ENCODE data around the gene TUSC2. TPM values are rescaled to one million over a fixed set of nuclear protein-coding genes. Genes with fewer than 3 reads are reported as not detected.

TUSC2 gene
- total RNA-seq, 1 experiment from 2014 or later, result 34.0 TPM

DNA sequence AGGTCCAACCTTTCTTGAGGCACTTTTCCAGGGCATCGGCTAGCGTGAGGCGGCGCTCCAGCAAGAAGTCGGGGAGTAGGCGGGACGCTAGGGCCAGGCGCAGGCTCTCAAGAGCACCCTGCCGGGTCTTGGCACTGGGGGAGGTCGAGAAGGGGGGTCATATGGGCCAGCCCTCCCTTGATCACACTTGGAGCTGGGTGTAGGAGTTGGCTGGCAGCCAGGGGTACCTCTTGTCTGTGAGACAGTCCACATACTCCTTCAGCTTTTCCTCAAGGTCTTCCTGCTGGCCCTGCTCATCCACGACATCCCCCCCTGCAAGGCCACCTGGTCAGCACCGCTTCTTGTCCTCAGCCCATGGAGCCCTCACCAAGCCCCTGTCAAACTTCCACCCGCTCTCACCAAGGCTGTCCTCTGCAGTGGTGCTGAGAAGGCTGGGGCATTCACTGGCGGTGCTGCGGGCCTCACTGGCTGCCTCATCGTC is 37.8 kb downstream of the TUSC2 start:
- BruUV-seq (replicated peaks), result no TSS peak
- ChIA-PET CTCF (no interaction called here), POLR2A (no interaction called here), RAD21 (ENCODE audit: low non-redundant PET in 1 of 2, low total read pairs in 2 of 2, uncharacterized antibody in 2 of 2, unreplicated experiment in 2 of 2) (no interaction called here)
- TF ChIP-seq SRF (IDR thresholded peaks at IDR 0.05; ENCODE audit: low read depth), result no peak
- TF ChIP-seq POLR2AphosphoS5 (IDR thresholded peaks at IDR 0.05; ENCODE audit: low read depth, low read length), result no peak
- TF ChIP-seq CEBPB (IDR thresholded peaks at IDR 0.05; ENCODE audit: low read depth), result no peak
- no peak for TF ChIP-seq SP1 (IDR thresholded peaks at IDR 0.05; ENCODE audit: low read depth)
- no peak for TF ChIP-seq SIN3A (IDR thresholded peaks at IDR 0.05; ENCODE audit: low read depth)
- TF ChIP-seq YY1 (IDR thresholded peaks at IDR 0.05; ENCODE audit: extremely low read depth, insufficient replicate concordance, low read depth, low read length), result no peak
- TF ChIP-seq RAD21 (IDR thresholded peaks at IDR 0.05; ENCODE audit: low read depth), result no peak
- no peak for TF ChIP-seq EGR1 (IDR thresholded peaks at IDR 0.05; ENCODE audit: low read depth)
- TF ChIP-seq ZFX (IDR thresholded peaks at IDR 0.05), result no peak
- TF ChIP-seq ELF1 (IDR thresholded peaks at IDR 0.05; ENCODE audit: borderline replicate concordance, low read depth), result no peak
- no peak for TF ChIP-seq ZNF274 (IDR thresholded peaks at IDR 0.05; ENCODE audit: low read depth, low read length)
- no peaks in the 10 kb centered on the region for H3K9me3 ChIP-seq (ENCODE audit: control insufficient read depth in 1 of 2, insufficient read depth in 1 of 2, low read depth in 1 of 2, low read length in 2 of 2)
- peak overlapping the region; percentile 95; the same call in 1 of the 2 replicates for H3K27ac ChIP-seq (ENCODE audit: low read depth, low read length)
- peak overlapping the region; percentile 85 for H3K4me2 ChIP-seq (ENCODE audit: low read length)
- no peak overlapping the region for H2AFZ ChIP-seq (ENCODE audit: low read depth, low read length, poor library complexity, severe bottlenecking)
- ATAC-seq (no peak), DNase-seq (ENCODE audit: low read depth, low spot score) (no peak)
- H3K36me3 ChIP-seq (ENCODE audit: control insufficient read depth in 1 of 2, insufficient read depth in 2 of 2, low read length in 2 of 2), result peaks cover 23 to 45% of the 10 kb centered on the region in 2 experiments
- peak overlapping the region; percentile 98 to 99; a peak in 3 of 4 replicates for H3K4me3 ChIP-seq (replicated peaks in 1 of 2; ENCODE audit: low read depth in 1 of 2, low read length in 2 of 2)
- H3K4me1 ChIP-seq (ENCODE audit: control insufficient read depth in 1 of 2, insufficient read depth in 2 of 2, low read length in 2 of 2), result peaks cover 11 to 17% of the 10 kb centered on the region in 2 experiments
- no peaks in the 10 kb centered on the region for H3K9me2 ChIP-seq (ENCODE audit: insufficient read depth)
- intact Hi-C loops (cut with micrococcal nuclease), result no loop called here
- H3K79me2 ChIP-seq (ENCODE audit: insufficient read depth, low read length), result peaks cover 42% of the 10 kb centered on the region
- H3K9ac ChIP-seq (ENCODE audit: low read length), result no peak overlapping the region
- no peaks in the 10 kb centered on the region for H3K27me3 ChIP-seq (ENCODE audit: insufficient read depth, low read length)
- H4K20me1 ChIP-seq (ENCODE audit: insufficient read depth), result no peaks in the 10 kb centered on the region

DNA sequence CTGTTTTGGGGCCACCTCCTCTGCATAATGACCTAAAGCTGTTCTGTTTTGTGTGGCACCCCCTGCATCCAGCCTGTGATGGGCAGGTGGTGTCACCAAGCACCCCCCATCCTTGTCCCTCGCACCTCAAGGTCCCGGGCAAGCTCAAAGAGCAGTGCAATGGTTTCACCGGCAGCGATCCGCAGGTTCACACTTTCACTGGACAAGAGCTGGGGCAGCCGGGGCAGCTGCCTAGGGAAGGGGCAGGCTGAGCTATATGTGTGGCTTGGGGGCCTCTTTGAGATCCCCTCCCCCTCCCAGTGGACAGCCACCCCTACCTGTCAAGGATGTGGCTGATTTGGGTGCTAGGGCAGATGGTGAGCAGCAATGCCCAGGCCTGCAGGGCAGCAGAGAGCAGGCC is 38.9 kb downstream of the TUSC2 start:
- POLR2A ChIA-PET, result interaction anchor here (1.2 kb wide), 1 partner anchor 56 kb away, joined by 3 read pairs; no protein-coding TSS in a partner anchor
- CTCF ChIA-PET, result no interaction called here

More for the DNA sequence above, 38.9 kb downstream of the TUSC2 start:
- intact Hi-C loops (cut with micrococcal nuclease), result no loop called here
- no peak overlapping the region for H2AFZ ChIP-seq (ENCODE audit: low read depth, low read length, poor library complexity, severe bottlenecking)
- H3K9me3 ChIP-seq (ENCODE audit: control insufficient read depth in 1 of 2, insufficient read depth in 1 of 2, low read depth in 1 of 2, low read length in 2 of 2), result no peaks in the 10 kb centered on the region
- H3K79me2 ChIP-seq (ENCODE audit: insufficient read depth, low read length), result peaks cover 42% of the 10 kb centered on the region
- RAD21 ChIA-PET (ENCODE audit: low non-redundant PET in 1 of 2, low total read pairs in 2 of 2, uncharacterized antibody in 2 of 2, unreplicated experiment in 2 of 2), result interaction anchor here in 1 of 2 experiments (0.6 kb wide), 1 partner anchor 14 kb away, joined by 3 read pairs; no protein-coding TSS in a partner anchor
- BruUV-seq (replicated peaks), result no TSS peak
- no peaks in the 10 kb centered on the region for H3K9me2 ChIP-seq (ENCODE audit: insufficient read depth)
- DNase-seq (ENCODE audit: low read depth, low spot score), result no peak
- peaks cover 11 to 17% of the 10 kb centered on the region in 2 experiments for H3K4me1 ChIP-seq (ENCODE audit: control insufficient read depth in 1 of 2, insufficient read depth in 2 of 2, low read length in 2 of 2)
- no peak overlapping the region for H3K4me2 ChIP-seq (ENCODE audit: low read length)
- no peak overlapping the region for H3K9ac ChIP-seq (ENCODE audit: low read length)
- no peak overlapping the region for H3K4me3 ChIP-seq (replicated peaks in 1 of 2; ENCODE audit: low read depth in 1 of 2, low read length in 2 of 2)
- no peaks in the 10 kb centered on the region for H4K20me1 ChIP-seq (ENCODE audit: insufficient read depth)
- no peaks in the 10 kb centered on the region for H3K27me3 ChIP-seq (ENCODE audit: insufficient read depth, low read length)
- H3K36me3 ChIP-seq (ENCODE audit: control insufficient read depth in 1 of 2, insufficient read depth in 2 of 2, low read length in 2 of 2), result peaks cover 23 to 45% of the 10 kb centered on the region in 2 experiments
- ATAC-seq, result no peak
- no peak overlapping the region for H3K27ac ChIP-seq (ENCODE audit: low read depth, low read length)
- no peak for TF ChIP-seq SIN3A (IDR thresholded peaks at IDR 0.05; ENCODE audit: low read depth)
- no peak for TF ChIP-seq EZH2phosphoT487 (IDR thresholded peaks at IDR 0.05; ENCODE audit: borderline replicate concordance)
- no peak for TF ChIP-seq JUND (IDR thresholded peaks at IDR 0.05)
- TF ChIP-seq SRF (IDR thresholded peaks at IDR 0.05; ENCODE audit: low read depth), result no peak
